Activated naive CD8-positive, alpha-beta T cell treated with anti-CD3 and anti-CD28 coated beads for 36 hours (primary cell): ENCODE results near the gene COPB1. TPM values are rescaled to one million over a fixed set of nuclear protein-coding genes. Genes with fewer than 3 reads are reported as not detected.

Source experiments
- DNase-seq: peaks from one replicate; pipeline ENCODE4 v3.0.0; 2021
- H3K27ac Mint-ChIP-seq: one replicate; pipeline ENCODE4 v1.8.0; 2022; ENCODE audit warnings: mild to moderate bottlenecking, moderate library complexity, mixed read lengths
- H3K27me3 Mint-ChIP-seq: one replicate; pipeline ENCODE4 v1.8.0; 2022; ENCODE audit warnings: mild to moderate bottlenecking, mixed read lengths
- H3K36me3 Mint-ChIP-seq: one replicate; pipeline ENCODE4 v1.8.0; 2021; ENCODE audit warnings: mild to moderate bottlenecking, mixed read lengths
- H3K4me1 Mint-ChIP-seq: one replicate; pipeline ENCODE4 v1.8.0; 2021; ENCODE audit warnings: mixed read lengths
- H3K4me3 Mint-ChIP-seq: one replicate; pipeline ENCODE4 v1.8.0; 2022; ENCODE audit warnings: mild to moderate bottlenecking, moderate library complexity, mixed read lengths
- H3K9me3 Mint-ChIP-seq: one replicate; pipeline ENCODE4 v1.8.0; 2022; ENCODE audit warnings: mixed read lengths
- total RNA-seq, 2 experiments: library from RNA; stranded (reverse); gene quantifications; one replicate each; pipeline ENCODE4 v1.2.3, GENCODE V29; 2021

The COPB1 gene
- total RNA-seq, 2 experiments from 2014 or later, result 99.6 to 100 TPM

- DNase-seq, result no peak
- Mint-ChIP-seq H3K4me3 (no peak overlapping the region), H3K27ac (no peak overlapping the region), H3K4me1 (peaks cover 1% of the 10 kb centered on the region), H3K36me3 (no peaks in the 10 kb centered on the region), H3K27me3 (no peaks in the 10 kb centered on the region), H3K9me3 (no peaks in the 10 kb centered on the region)
Measured at GRCh38 chr11:14423633-14424032, 76.0 kb downstream of the COPB1 start.

DNA sequence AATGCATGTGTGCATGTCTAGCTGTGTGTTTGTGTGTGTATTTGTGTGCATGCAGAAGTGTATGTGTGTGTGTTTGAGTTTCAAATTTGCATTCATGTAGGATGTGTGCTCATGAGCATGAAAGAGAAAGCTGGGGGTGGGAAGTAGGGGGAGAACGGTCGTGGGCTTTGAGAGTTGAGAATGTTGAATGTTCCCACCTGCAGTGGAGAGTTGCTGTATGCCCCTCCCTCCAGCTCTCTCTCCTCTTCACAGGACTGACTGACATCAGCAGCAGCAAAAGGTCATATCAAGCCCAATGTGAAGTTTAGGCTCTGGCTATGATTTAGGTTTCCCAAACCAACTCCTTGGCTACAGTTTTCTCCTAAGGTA is 76.8 kb downstream of the COPB1 start:
- Mint-ChIP-seq H3K27ac (no peak overlapping the region), H3K27me3 (no peaks in the 10 kb centered on the region), H3K36me3 (no peaks in the 10 kb centered on the region), H3K4me3 (no peak overlapping the region), H3K9me3 (no peaks in the 10 kb centered on the region), H3K4me1 (peaks cover 4% of the 10 kb centered on the region)
- DNase-seq, result no peak

DNA sequence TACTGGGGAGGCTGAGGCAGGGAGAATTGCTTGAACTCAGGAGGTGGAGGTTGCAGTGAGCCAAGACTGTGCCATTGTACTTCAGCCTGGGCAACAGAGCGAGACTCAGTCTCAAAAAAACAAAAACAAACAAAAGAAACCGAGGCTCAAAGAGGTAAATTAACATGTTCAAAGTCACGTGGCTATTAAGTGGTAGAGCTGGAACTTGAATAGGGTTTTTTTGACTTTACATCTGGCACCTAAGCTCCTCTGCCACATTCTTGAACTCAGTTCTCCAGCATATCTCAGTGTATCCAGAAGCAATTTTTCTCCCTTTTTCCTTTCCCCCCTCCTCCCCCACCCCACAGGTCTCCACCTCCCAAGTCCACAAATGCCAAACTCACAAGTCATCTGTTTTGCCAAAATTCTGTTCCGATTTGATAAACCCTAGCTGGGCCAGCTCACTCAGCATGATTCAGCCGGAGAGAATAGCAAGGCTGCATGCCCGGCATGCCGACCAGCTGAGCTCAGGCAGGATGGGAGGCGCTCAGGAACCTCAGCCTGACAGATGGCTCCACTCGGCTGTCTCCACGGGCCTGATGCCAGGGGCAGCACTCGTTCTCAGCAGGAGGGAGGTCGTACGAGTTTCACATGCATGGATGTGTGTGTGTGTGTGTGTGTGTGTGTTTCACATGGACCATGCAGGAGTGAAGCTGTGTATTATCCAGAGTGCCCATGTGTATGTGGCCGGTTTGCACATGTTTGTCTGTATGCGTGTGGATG is 77.4 kb downstream of the COPB1 start:
- H3K4me1 Mint-ChIP-seq, result peaks cover 10% of the 10 kb centered on the region
- DNase-seq, result no peak
- H3K36me3 Mint-ChIP-seq, result no peaks in the 10 kb centered on the region
- no peaks in the 10 kb centered on the region for H3K27me3 Mint-ChIP-seq
- no peak overlapping the region for H3K27ac Mint-ChIP-seq
- H3K4me3 Mint-ChIP-seq, result no peak overlapping the region
- H3K9me3 Mint-ChIP-seq, result no peaks in the 10 kb centered on the region

DNA sequence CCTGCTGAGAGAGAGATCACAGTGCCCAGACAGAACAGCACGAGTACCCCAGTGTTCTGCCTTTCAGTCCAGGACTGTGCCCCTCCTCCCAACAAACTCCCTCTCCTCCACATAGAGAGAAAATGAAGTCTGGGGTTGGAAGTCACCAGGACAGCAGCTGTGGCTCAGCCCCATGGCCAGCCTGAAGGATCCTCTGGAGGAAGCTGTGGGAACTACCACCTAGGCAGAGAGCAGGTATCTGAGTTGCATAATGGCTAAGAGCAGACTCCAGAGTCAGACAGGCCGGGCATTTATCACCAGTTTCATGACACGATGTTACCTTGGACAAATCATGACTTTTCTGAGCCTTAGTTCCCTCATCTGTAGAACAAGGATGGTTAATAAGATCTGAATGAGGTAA is 79.4 kb downstream of the COPB1 start:
- Mint-ChIP-seq H3K36me3 (no peaks in the 10 kb centered on the region), H3K27ac (no peak overlapping the region), H3K9me3 (no peaks in the 10 kb centered on the region), H3K4me1 (peaks cover 28% of the 10 kb centered on the region), H3K4me3 (no peak overlapping the region), H3K27me3 (no peaks in the 10 kb centered on the region)
- no peak for DNase-seq

- no peaks in the 10 kb centered on the region for H3K36me3 Mint-ChIP-seq
- H3K27ac Mint-ChIP-seq, result no peak overlapping the region
- H3K27me3 Mint-ChIP-seq, result no peaks in the 10 kb centered on the region
- H3K9me3 Mint-ChIP-seq, result no peaks in the 10 kb centered on the region
- DNase-seq, result no peak
- no peak overlapping the region for H3K4me3 Mint-ChIP-seq
- H3K4me1 Mint-ChIP-seq, result peaks cover 38% of the 10 kb centered on the region
Measured at GRCh38 chr11:14418801-14419417, 80.7 kb downstream of the COPB1 start.

DNA sequence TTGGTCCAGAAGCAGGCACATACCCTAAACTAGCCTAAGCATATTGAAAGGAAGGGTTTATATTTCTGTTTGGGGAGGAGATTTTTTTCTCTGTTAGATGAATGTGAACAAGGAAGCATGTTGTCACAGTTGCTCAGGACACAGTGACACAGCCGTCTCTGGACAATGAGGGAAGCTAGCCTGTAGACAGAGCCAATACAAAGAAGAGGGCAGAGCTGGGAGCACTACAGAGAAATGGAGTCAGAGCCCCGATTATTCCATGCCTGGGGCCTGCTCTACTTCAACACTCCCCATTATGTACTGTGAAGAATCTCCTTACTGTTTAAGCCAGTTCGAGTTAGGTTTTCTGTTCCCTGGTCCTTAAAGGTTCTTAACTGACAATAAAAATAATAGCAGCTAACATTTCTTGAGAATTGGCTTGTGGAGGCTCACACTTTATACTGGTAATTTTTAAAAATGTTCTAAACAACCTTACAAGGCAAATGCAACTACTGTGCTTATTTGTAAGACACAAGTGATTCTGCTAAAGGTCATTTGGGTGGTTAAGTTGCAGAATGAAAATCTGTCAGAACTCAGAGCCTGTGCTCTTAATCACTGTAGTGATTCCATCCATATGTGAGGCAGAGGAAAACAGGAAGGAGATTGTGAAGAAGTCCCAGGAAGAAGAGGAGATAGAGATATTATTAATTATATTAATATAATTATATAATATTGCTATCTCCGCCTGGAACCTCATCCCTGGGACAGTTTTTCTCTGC is 81.8 kb downstream of the COPB1 start:
- H3K27me3 Mint-ChIP-seq, result no peaks in the 10 kb centered on the region

DNA sequence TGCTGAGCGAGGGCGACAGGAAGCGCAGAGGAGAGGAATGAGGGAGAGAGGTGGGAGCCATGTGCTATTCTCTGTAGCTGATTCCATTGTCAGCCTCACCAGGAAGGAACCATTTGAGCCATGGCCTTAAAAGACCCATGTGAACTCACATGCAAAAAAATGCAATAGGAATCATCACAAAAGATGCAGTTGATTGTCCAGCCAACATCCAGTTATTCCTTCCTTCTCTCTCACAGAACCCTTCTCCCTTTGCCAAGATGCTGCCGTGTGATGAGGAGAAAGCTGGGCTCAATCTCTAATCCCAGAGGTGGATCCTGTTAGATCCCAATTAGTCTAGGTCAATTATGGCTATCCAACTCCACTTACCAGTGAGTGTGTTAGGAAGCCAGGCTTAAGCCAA is 82.4 kb downstream of the COPB1 start:
- Mint-ChIP-seq H3K9me3 (no peaks in the 10 kb centered on the region), H3K27ac (no peak overlapping the region), H3K36me3 (no peaks in the 10 kb centered on the region), H3K4me1 (peaks cover 49% of the 10 kb centered on the region), H3K4me3 (no peak overlapping the region), H3K27me3 (no peaks in the 10 kb centered on the region)
- no peak for DNase-seq

More for the DNA sequence above, 81.8 kb downstream of the COPB1 start:
- Mint-ChIP-seq H3K27ac (no peak overlapping the region), H3K36me3 (no peaks in the 10 kb centered on the region), H3K4me1 (peaks cover 49% of the 10 kb centered on the region), H3K4me3 (no peak overlapping the region), H3K9me3 (no peaks in the 10 kb centered on the region)
- no peak for DNase-seq

GRCh38 chr11:14414470-14415461 is 84.8 kb downstream of the COPB1 start:
- H3K4me3 Mint-ChIP-seq, result peak overlapping the region; percentile 74
- peak; percentile 86 for DNase-seq
- H3K4me1 Mint-ChIP-seq, result peaks cover 54% of the 10 kb centered on the region
- no peaks in the 10 kb centered on the region for H3K9me3 Mint-ChIP-seq
- no peaks in the 10 kb centered on the region for H3K36me3 Mint-ChIP-seq
- no peaks in the 10 kb centered on the region for H3K27me3 Mint-ChIP-seq
- peak overlapping the region; percentile 98 for H3K27ac Mint-ChIP-seq

DNA sequence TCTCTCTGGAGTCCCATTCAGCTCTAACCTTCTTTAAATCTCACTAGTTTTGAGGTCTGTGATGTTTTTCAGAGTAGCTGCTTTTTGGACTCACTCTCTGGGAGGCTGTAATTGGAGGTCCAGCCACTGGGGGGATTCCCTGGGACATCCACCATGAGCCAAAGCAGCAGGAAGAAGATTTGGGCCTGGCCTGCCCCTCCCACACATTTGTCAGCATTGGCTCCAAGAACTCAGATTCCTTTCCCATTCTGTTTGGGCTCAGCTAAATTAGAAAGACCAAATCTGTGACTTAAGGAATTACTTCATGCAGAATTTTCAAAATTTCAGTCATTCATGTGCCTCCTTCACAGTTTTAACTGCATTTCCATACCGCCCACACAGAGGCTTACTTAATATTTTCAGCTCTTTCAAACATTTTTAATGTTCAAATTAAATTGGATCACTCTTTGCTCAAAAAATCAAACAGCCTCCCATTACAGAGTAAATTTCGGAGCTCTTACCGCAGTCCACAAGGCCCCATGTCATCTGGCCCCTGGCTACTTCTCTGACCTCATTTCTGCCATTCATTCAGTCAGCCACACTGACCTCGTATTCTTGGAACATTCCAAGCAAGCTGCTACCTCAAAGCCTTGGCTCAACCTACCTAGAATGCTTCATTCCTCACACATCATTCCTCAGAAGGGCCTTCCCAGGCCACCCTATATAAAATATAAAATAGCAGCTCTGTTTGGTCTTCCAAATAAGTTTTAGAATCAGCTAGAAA is 86.1 kb downstream of the COPB1 start:
- Mint-ChIP-seq H3K27me3 (no peaks in the 10 kb centered on the region), H3K4me1 (peaks cover 56% of the 10 kb centered on the region), H3K27ac (peak overlapping the region; percentile 88), H3K4me3 (no peak overlapping the region), H3K36me3 (no peaks in the 10 kb centered on the region), H3K9me3 (no peaks in the 10 kb centered on the region)
- DNase-seq, result peak; percentile 34

GRCh38 chr11:14411818-14412217 is 87.8 kb downstream of the COPB1 start:
- DNase-seq, result no peak
- Mint-ChIP-seq H3K9me3 (no peaks in the 10 kb centered on the region), H3K4me1 (peaks cover 45% of the 10 kb centered on the region)

GRCh38 chr11:14409891-14410290 is 89.7 kb downstream of the COPB1 start:
- no peaks in the 10 kb centered on the region for H3K27me3 Mint-ChIP-seq
- no peak overlapping the region for H3K4me3 Mint-ChIP-seq
- H3K4me1 Mint-ChIP-seq, result peaks cover 27% of the 10 kb centered on the region
- H3K9me3 Mint-ChIP-seq, result no peaks in the 10 kb centered on the region
- H3K36me3 Mint-ChIP-seq, result no peaks in the 10 kb centered on the region
- no peak for DNase-seq
- H3K27ac Mint-ChIP-seq, result no peak overlapping the region

More at GRCh38 chr11:14411818-14412217, 87.8 kb downstream of the COPB1 start:
- Mint-ChIP-seq H3K27ac (peak overlapping the region; percentile 21), H3K36me3 (no peaks in the 10 kb centered on the region), H3K4me3 (no peak overlapping the region), H3K27me3 (no peaks in the 10 kb centered on the region)

DNA sequence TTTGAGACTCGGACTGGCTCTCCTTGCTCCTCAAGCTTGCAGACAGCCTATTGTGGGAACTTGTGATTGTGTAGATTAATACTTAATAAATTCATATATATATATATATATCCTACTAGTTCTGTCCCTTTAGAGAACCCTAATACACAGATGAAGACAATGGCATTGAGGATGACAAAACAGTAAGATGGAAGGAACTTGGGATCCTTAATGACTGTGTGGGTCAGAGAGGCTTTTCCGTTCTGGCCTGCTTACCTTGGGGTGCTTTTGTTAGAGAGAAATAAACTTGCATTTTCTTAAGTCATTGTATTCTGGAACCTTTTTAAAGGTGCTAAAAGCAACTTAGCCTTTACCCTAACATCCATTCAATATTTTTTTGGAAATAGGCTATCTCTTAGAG is 91.0 kb downstream of the COPB1 start:
- Mint-ChIP-seq H3K36me3 (no peaks in the 10 kb centered on the region), H3K4me1 (peaks cover 17% of the 10 kb centered on the region), H3K27ac (no peak overlapping the region), H3K4me3 (no peak overlapping the region), H3K9me3 (no peaks in the 10 kb centered on the region), H3K27me3 (no peaks in the 10 kb centered on the region)
- no peak for DNase-seq
